Esophagus squamous epithelium (tissue), 5 donors: ENCODE data around the gene PIEZO1. TPM values are rescaled to one million over a fixed set of nuclear protein-coding genes. Genes with fewer than 3 reads are reported as not detected.

ENCODE experiments used
- DNase-seq: peaks from one replicate; lab custom pipeline; 2025; lab: John Stamatoyannopoulos, UW
- H3K27ac ChIP-seq, 4 donors: fragments of 200-600 bp; sonication (generic); one replicate each; pipeline ENCODE4 v1.5.1; 2016 to 2019; ENCODE audit warnings: mild to moderate bottlenecking in 1 of 4
- H3K27me3 ChIP-seq, 4 donors: fragments of 200-600 bp; sonication (generic); 1 replicate in 3 of 4; 2 replicates in 1 of 4; pipeline versions ENCODE4 v1.5.1 to v1.6.0; 2017 to 2021; ENCODE audit warnings: antibody characterized with exemption in 1 of 4
- H3K36me3 ChIP-seq, 3 donors: fragments of 200-600 bp; sonication (generic); one replicate each; pipeline ENCODE4 v1.5.1; 2016 to 2019
- H3K4me1 ChIP-seq, 3 donors: fragments of 200-600 bp; sonication (generic); one replicate each; pipeline ENCODE4 v1.5.1; 2017 to 2019
- H3K4me3 ChIP-seq, 4 donors: fragments of 200-600 bp; sonication (generic); 1 replicate in 3 of 4; 2 replicates in 1 of 4; pipeline ENCODE4 v1.5.1; 2016 to 2019; ENCODE audit warnings: mild to moderate bottlenecking in 2 of 4, moderate library complexity in 1 of 4
- H3K9me3 ChIP-seq, 3 donors: fragments of 200-600 bp; sonication (generic); one replicate each; pipeline ENCODE4 v1.5.1; 2016 to 2019
- POLR2A ChIP-seq, 4 donors: fragments of 450-650 bp; IDR thresholded peaks; one replicate each; pipeline ENCODE4 v1.6.1; 2017; ENCODE audit warnings: antibody characterized with exemption in 4 of 4, mild to moderate bottlenecking in 4 of 4, moderate library complexity in 3 of 4
- WGBS, 2 donors: methylation state at CpG; one replicate each; pipeline ENCODE4 v1.1.5; 2018; 5-methylcytosine and 5-hydroxymethylcytosine counted together
- intact Hi-C: fragments of 100-400 bp; cut with DNase I; formaldehyde crosslinking; loops from one replicate; pipeline ENCODE4 v1.15.0; 2022
- total RNA-seq, 4 donors: library from RNA; depleted of rRNA; stranded (reverse); fragments of >200 nt; gene quantifications; one replicate each; pipeline ENCODE4 v1.1.0, GENCODE V29; 2016
- TF ChIP-seq, protein P1 (sequence below), 6 experiments: fragments of 450-650 bp in 4 of 6; fragments of 200-600 bp in 2 of 6; sonication (generic) in 2 of 6; IDR thresholded peaks; one replicate each; pipeline ENCODE4 v1.5.1; 2016 to 2019; ENCODE audit warnings: antibody characterized with exemption in 6 of 6, mild to moderate bottlenecking in 4 of 6, moderate library complexity in 4 of 6
- donor health status: DM: yes; HTN: yes; CAD: no.

Gene PIEZO1
- total RNA-seq, 4 donors from 2014 or later, result 46.0 to 131 (median 103) TPM

DNA sequence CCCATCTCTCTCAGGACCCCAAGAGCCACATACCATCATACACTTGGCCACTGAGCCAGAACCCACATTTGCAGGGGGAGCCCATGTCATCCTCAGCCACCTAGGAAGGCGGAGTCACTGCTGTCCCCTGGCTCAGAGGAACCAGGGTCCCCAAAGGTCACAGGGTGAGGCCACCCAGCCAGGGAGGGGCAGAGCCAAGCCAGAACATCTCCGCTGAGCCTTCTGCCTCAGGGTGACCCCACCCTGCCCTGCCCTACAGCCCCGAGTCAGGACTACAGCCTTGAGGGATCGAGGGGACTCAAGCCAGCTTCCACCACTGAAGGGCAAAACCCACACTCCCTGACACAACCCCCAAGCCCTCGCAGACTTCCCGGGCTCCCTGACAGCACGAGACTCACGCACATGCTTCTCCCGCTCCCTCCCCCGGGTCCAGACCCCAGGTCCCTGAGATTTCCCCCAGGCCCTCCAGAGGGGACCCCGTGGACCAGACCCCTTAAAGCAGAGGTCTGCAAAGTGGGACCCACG lies 17.4 kb downstream of the PIEZO1 start:
- no peak for TF ChIP-seq POLR2A (IDR thresholded peaks at IDR 0.05)
- TF ChIP-seq, protein P1, sequence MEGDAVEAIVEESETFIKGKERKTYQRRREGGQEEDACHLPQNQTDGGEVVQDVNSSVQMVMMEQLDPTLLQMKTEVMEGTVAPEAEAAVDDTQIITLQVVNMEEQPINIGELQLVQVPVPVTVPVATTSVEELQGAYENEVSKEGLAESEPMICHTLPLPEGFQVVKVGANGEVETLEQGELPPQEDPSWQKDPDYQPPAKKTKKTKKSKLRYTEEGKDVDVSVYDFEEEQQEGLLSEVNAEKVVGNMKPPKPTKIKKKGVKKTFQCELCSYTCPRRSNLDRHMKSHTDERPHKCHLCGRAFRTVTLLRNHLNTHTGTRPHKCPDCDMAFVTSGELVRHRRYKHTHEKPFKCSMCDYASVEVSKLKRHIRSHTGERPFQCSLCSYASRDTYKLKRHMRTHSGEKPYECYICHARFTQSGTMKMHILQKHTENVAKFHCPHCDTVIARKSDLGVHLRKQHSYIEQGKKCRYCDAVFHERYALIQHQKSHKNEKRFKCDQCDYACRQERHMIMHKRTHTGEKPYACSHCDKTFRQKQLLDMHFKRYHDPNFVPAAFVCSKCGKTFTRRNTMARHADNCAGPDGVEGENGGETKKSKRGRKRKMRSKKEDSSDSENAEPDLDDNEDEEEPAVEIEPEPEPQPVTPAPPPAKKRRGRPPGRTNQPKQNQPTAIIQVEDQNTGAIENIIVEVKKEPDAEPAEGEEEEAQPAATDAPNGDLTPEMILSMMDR (IDR thresholded peaks at IDR 0.05), result no peak
- Histone ChIP-seq H3K9me3 (no peaks in the 10 kb centered on the region), H3K4me3 (peak overlapping the region in 1 of 4 donors; percentile 37), H3K4me1 (peaks cover 59 to 100% (median 73%) of the 10 kb centered on the region in 3 donors), H3K27me3 (no peaks in the 10 kb centered on the region), H3K36me3 (peaks cover 0 to 32% (median 0%) of the 10 kb centered on the region in 3 donors), H3K27ac (peak overlapping the region; percentile 87 to 93 (median 90))
- DNase-seq, result no peak
- intact Hi-C loops, result no loop called here
- 88% methylated on average over 8 of the region's 12 CpGs; no CpG with 5 or more reads in 1 of the 2 donors for WGBS, 2 donors

DNA sequence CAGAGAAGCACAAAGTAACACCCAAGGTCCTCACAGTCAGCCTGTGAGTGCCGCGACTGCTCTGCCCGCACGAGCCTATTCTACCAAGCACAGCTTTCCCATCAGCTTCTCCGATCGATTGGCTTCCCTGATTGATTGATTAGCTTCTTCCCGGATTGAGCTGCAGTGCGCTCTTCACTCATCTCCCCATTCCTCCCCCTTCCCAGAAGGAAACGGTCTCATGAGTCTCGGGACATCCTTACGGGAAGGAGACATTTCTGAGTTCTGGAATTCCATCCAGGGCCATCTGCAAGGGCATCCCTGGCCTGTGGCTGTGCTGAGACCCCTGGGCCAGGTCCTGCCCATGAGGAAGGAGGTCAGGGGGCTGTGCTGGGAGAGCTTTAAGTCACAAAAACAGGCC lies 18.0 kb downstream of the PIEZO1 start:
- intact Hi-C loops, result no loop called here
- Histone ChIP-seq H3K27me3 (no peaks in the 10 kb centered on the region), H3K4me1 (peaks cover 59 to 100% (median 70%) of the 10 kb centered on the region in 3 donors), H3K36me3 (peaks cover 0 to 32% (median 0%) of the 10 kb centered on the region in 3 donors), H3K9me3 (no peaks in the 10 kb centered on the region), H3K4me3 (no peak overlapping the region), H3K27ac (peak overlapping the region; percentile 87 to 93 (median 90))
- DNase-seq, result no peak
- TF ChIP-seq, protein P1 (IDR thresholded peaks at IDR 0.05), result no peak
- no peak for TF ChIP-seq POLR2A (IDR thresholded peaks at IDR 0.05)
- WGBS, 2 donors, result 75 to 83% methylated on average over 9 to 11 of the region's 11 CpGs

DNA sequence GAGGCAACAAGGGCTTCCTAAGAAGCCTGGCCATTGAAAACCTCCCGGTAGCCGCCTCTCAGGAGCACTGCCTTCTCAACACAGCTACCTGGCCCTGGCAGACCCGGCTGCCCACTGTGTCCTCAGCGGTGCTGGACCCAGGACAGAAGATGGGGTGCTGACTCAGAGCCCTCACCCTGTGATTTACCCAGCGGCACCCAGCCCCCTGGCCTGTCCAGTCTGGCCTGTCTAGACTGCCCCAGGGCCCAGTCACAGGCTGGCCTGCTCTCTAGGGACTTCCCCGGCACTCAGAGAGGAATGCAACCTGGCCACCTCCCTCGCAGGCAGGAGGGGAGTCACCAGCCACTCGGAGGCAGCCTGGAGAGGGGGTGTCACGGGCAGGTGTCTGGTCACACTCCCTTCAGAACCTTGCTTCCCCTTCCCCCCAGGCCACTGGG lies 20.1 kb downstream of the PIEZO1 start:
- H3K27me3 ChIP-seq, result no peaks in the 10 kb centered on the region
- TF ChIP-seq POLR2A (IDR thresholded peaks at IDR 0.05), result no peak
- TF ChIP-seq, protein P1 (IDR thresholded peaks at IDR 0.05), result no peak
- H3K36me3 ChIP-seq, result peaks cover 0 to 32% (median 0%) of the 10 kb centered on the region in 3 donors
- H3K4me3 ChIP-seq, result no peak overlapping the region
- WGBS, 2 donors, result 40 to 60% methylated on average over 1 of the region's 9 CpGs
- H3K27ac ChIP-seq, result peak overlapping the region in 3 of 4 donors; percentile 21 to 39 (median 29)
- H3K9me3 ChIP-seq, result no peaks in the 10 kb centered on the region
- intact Hi-C loops, result no loop called here
- H3K4me1 ChIP-seq, result peaks cover 43 to 100% (median 66%) of the 10 kb centered on the region in 3 donors
- no peak for DNase-seq

DNA sequence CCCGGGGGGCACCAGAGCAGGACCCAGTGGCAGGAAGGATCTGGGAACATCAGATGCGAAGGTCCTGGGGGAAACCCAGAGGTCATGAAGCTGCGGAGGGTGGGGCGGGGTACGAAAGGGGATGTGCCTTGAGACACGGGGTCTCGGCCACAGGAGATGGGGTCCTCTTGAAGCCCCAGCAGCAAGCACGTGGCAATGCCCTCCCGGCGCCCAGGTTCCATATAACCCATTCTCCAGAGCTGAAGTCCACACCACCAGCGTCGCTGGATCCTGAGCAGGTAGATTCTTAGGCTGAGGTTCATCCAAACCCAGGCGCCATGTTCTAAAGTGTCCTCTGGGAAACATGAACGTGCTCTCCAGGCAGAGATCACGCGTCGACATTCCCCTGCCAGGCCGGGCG lies 20.9 kb downstream of the PIEZO1 start:
- no peak for TF ChIP-seq POLR2A (IDR thresholded peaks at IDR 0.05)
- TF ChIP-seq, protein P1 (IDR thresholded peaks at IDR 0.05), result no peak
- intact Hi-C loops, result no loop called here
- no peaks in the 10 kb centered on the region for H3K27me3 ChIP-seq
- WGBS, 2 donors, result 87 to 91% methylated on average over 16 to 18 of the region's 19 CpGs
- no peak overlapping the region for H3K4me3 ChIP-seq
- peaks cover 0 to 37% (median 0%) of the 10 kb centered on the region in 3 donors for H3K36me3 ChIP-seq
- no peaks in the 10 kb centered on the region for H3K9me3 ChIP-seq
- H3K27ac ChIP-seq, result peak overlapping the region in 2 of 4 donors; percentile 78 to 86
- no peak for DNase-seq
- peaks cover 36 to 100% (median 66%) of the 10 kb centered on the region in 3 donors for H3K4me1 ChIP-seq

DNA sequence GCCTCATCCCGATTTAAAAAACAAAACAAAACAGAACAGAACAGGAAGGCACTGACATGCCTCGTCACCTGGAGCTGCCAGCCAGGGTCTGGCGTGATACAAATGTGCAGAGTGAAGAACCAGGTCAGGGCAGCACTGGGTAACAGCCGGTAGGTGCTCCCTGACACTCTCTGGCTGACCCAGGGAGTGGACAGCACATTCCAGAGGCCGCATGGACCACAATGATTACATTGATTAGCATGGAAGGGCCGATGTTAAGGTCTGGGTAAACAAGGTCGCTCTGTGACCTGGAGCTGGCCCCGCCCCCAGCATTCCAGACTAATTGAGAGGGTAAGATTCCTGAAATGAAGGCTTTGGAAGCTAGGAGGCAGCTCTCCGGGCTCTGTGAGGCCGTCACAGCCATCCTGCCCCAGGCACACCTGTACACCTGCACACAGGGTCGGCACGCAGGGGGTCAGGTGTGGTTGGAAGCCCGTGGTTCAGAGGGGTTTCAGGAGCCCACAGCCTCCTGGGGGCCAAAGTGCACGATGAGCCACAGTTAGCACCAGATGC lies 21.4 kb downstream of the PIEZO1 start:
- Histone ChIP-seq H3K27me3 (no peaks in the 10 kb centered on the region), H3K4me1 (peaks cover 36 to 100% (median 62%) of the 10 kb centered on the region in 3 donors), H3K4me3 (no peak overlapping the region), H3K27ac (peak overlapping the region in 3 of 4 donors; percentile 59 to 86 (median 78)), H3K9me3 (no peaks in the 10 kb centered on the region), H3K36me3 (peaks cover 0 to 42% (median 0%) of the 10 kb centered on the region in 3 donors)
- TF ChIP-seq, protein P1 (IDR thresholded peaks at IDR 0.05), result peak in 1 of 6 experiments; percentile 6
- TF ChIP-seq POLR2A (IDR thresholded peaks at IDR 0.05), result no peak
- DNase-seq, result no peak
- intact Hi-C loops, result no loop called here
- WGBS, 2 donors, result 67 to 73% methylated on average over 7 to 9 of the region's 14 CpGs
